NCI-H1694 treated with DMSO at 0.1 percent for 48 hours (cell line): Measurements from ENCODE around the gene TREH.

Experiments used
- DNase-seq: peaks from one replicate; lab custom pipeline; 2025; lab: John Stamatoyannopoulos, UW

Gene TREH

GRCh38 chr11:118610773-118611432 is 68.5 kb downstream of the TREH start:
- no peak for DNase-seq

- no peak for DNase-seq
Observed at GRCh38 chr11:118610225-118610772, 69.2 kb downstream of the TREH start.

GRCh38 chr11:118609380-118610224 is 69.8 kb downstream of the TREH start:
- no peak for DNase-seq

GRCh38 chr11:118608360-118609227 is 70.9 kb downstream of the TREH start:
- no peak for DNase-seq

GRCh38 chr11:118607401-118608359 is 71.8 kb downstream of the TREH start, which contains the start of gene PHLDB1:
Gene PHLDB1, plus strand, starts transcription at chr11:118607615. Its CDS starts 6,222 bp downstream, at chr11:118613837.
- no peak for DNase-seq
